ENCODE data around the gene SKAP1.
A peak's percentile ranks its signal among the peaks of the same experiment; 100 is the strongest.
"Not testable (repeated sequence)": the region's sequence is repeated elsewhere in the genome, so short reads cannot be mapped to it uniquely, and the experiment has no call there.

Gene SKAP1

GRCh38 chr17:48368352-48368908 lies 61.6 kb downstream of the SKAP1 start:
- CTCF ChIA-PET = interaction anchor here (0.6 to 0.7 kb wide), 2 partner anchors 268 to 938 kb away, joined by 3 read pairs; no protein-coding TSS in a partner anchor
- TF ChIP-seq CTCF (conservative IDR thresholded peaks at IDR 0.05; ENCODE audit: low read depth) = no peak
- POLR2A ChIA-PET (ENCODE audit: low non-redundant PET) = no interaction called here
- DNase-seq (ENCODE audit: low spot score) = no peak
- H3K27ac ChIP-seq = no peak overlapping the region

- TF ChIP-seq CTCF (conservative IDR thresholded peaks at IDR 0.05; ENCODE audit: low read depth) = no peak
These were observed 66.9 kb downstream of the SKAP1 start for GRCh38 chr17:48363161-48363560.

GRCh38 chr17:48360861-48361633 lies 69.0 kb downstream of the SKAP1 start:
- POLR2A ChIA-PET (ENCODE audit: low non-redundant PET) = not testable (repeated sequence)

More at GRCh38 chr17:48363161-48363560, 66.9 kb downstream of the SKAP1 start:
- DNase-seq (ENCODE audit: low spot score) = no peak
- CTCF ChIA-PET = interaction anchor here (0.6 to 1.1 kb wide), 5 partner anchors 17 to 239 kb away, joined by 3 to 7 read pairs (median 4); no protein-coding TSS in a partner anchor
- H3K27ac ChIP-seq = no peak overlapping the region
- POLR2A ChIA-PET (ENCODE audit: low non-redundant PET) = no interaction called here

GRCh38 chr17:48357779-48358602 lies 72.0 kb downstream of the SKAP1 start:
- no peak overlapping the region for H3K27ac ChIP-seq
- ChIA-PET CTCF (no interaction called here), POLR2A (ENCODE audit: low non-redundant PET) (no interaction called here)
- no peak for TF ChIP-seq CTCF (conservative IDR thresholded peaks at IDR 0.05; ENCODE audit: low read depth)
- DNase-seq (ENCODE audit: low spot score) = no peak

More at GRCh38 chr17:48360861-48361633, 69.0 kb downstream of the SKAP1 start:
- DNase-seq (ENCODE audit: low spot score); CTCF ChIA-PET; H3K27ac ChIP-seq: not testable (repeated sequence)

- ChIA-PET POLR2A (ENCODE audit: low non-redundant PET) (no interaction called here), CTCF (no interaction called here)
- no peak overlapping the region for H3K27ac ChIP-seq
- TF ChIP-seq CTCF (conservative IDR thresholded peaks at IDR 0.05; ENCODE audit: low read depth) = no peak
- DNase-seq (ENCODE audit: low spot score) = no peak
These were observed 73.1 kb downstream of the SKAP1 start for GRCh38 chr17:48356866-48357265.

GRCh38 chr17:48352630-48353029 lies 77.4 kb downstream of the SKAP1 start:
- POLR2A ChIA-PET (ENCODE audit: low non-redundant PET) = no interaction called here
- CTCF ChIA-PET = interaction anchor here (1.2 to 1.7 kb wide), 3 partner anchors 93 to 261 kb away, joined by 4 to 5 read pairs (median 4); no protein-coding TSS in a partner anchor
- no peak overlapping the region for H3K27ac ChIP-seq
- TF ChIP-seq CTCF (conservative IDR thresholded peaks at IDR 0.05; ENCODE audit: low read depth) = no peak
- peak; percentile 11 for DNase-seq (ENCODE audit: low spot score)

Measured in RWPE1 (cell line).